Activated T-cell treated with anti-CD3 and anti-CD28 coated beads, Interleukin-2, amount 50 U/mL, for 24 hours (primary cell): Measurements from ENCODE around the gene RIC1.
"Not testable (repeated sequence)": the region's sequence is repeated elsewhere in the genome, so short reads cannot be mapped to it uniquely, and the experiment has no call there.

ENCODE experiments used
- DNase-seq: peaks from one replicate; pipeline ENCODE4 v3.0.0-alpha.2; 2020
- H3K27ac Mint-ChIP-seq: 2 replicates; pipeline ENCODE4 v1.8.0; 2020; ENCODE audit warnings: mild to moderate bottlenecking, mixed read lengths
- H3K27me3 Mint-ChIP-seq: 2 replicates; pipeline ENCODE4 v1.8.0; 2020; ENCODE audit warnings: mixed read lengths
- H3K36me3 Mint-ChIP-seq: 2 replicates; pipeline ENCODE4 v1.8.0; 2020; ENCODE audit warnings: low read depth, mixed read lengths
- H3K4me1 Mint-ChIP-seq: 2 replicates; pipeline ENCODE4 v1.8.0; 2020; ENCODE audit warnings: low read depth, mixed read lengths
- H3K4me3 Mint-ChIP-seq: 2 replicates; pipeline ENCODE4 v1.8.0; 2020; ENCODE audit warnings: mild to moderate bottlenecking, moderate library complexity, mixed read lengths
- H3K9me3 Mint-ChIP-seq: 2 replicates; pipeline ENCODE4 v1.8.0; 2020; ENCODE audit warnings: mixed read lengths

The RIC1 gene

GRCh38 chr9:5667391-5667790, 38.5 kb downstream of the RIC1 start:
- Mint-ChIP-seq H3K9me3 (peaks cover 13% of the 10 kb centered on the region), H3K27me3 (no peaks in the 10 kb centered on the region), H3K36me3 (peaks cover 41% of the 10 kb centered on the region), H3K4me1 (peaks cover 64% of the 10 kb centered on the region), H3K27ac (no peak overlapping the region), H3K4me3 (no peak overlapping the region)
- no peak for DNase-seq

GRCh38 chr9:5670079-5670478, 41.2 kb downstream of the RIC1 start:
- H3K4me3 Mint-ChIP-seq = no peak overlapping the region
- H3K27ac Mint-ChIP-seq = no peak overlapping the region
- H3K36me3 Mint-ChIP-seq = peaks cover 20% of the 10 kb centered on the region
- H3K9me3 Mint-ChIP-seq = no peaks in the 10 kb centered on the region
- no peaks in the 10 kb centered on the region for H3K27me3 Mint-ChIP-seq
- peaks cover 56% of the 10 kb centered on the region for H3K4me1 Mint-ChIP-seq
- DNase-seq = no peak

- Mint-ChIP-seq H3K27ac (no peak overlapping the region), H3K9me3 (peaks cover 4% of the 10 kb centered on the region), H3K36me3 (peaks cover 13% of the 10 kb centered on the region), H3K4me3 (no peak overlapping the region), H3K27me3 (no peaks in the 10 kb centered on the region), H3K4me1 (peaks cover 45% of the 10 kb centered on the region)
- no peak for DNase-seq
Observed at GRCh38 chr9:5671711-5672353, 42.9 kb downstream of the RIC1 start.

GRCh38 chr9:5675046-5675445, 46.1 kb downstream of the RIC1 start:
- not testable (repeated sequence) for H3K27me3 Mint-ChIP-seq, DNase-seq, H3K27ac Mint-ChIP-seq

GRCh38 chr9:5683591-5683990, 54.7 kb downstream of the RIC1 start:
- Mint-ChIP-seq H3K9me3 (peaks cover 25% of the 10 kb centered on the region), H3K4me1 (peaks cover 13% of the 10 kb centered on the region), H3K36me3 (peaks cover 40% of the 10 kb centered on the region)
- not testable (repeated sequence) for H3K4me3 Mint-ChIP-seq, DNase-seq, H3K27me3 Mint-ChIP-seq, H3K27ac Mint-ChIP-seq

More at GRCh38 chr9:5675046-5675445, 46.1 kb downstream of the RIC1 start:
- H3K36me3 Mint-ChIP-seq = peaks cover 11% of the 10 kb centered on the region
- H3K4me1 Mint-ChIP-seq = peaks cover 25% of the 10 kb centered on the region
- not testable (repeated sequence) for H3K4me3 Mint-ChIP-seq, H3K9me3 Mint-ChIP-seq

- no peak for DNase-seq
- peaks cover 25% of the 10 kb centered on the region for H3K9me3 Mint-ChIP-seq
- peaks cover 40% of the 10 kb centered on the region for H3K36me3 Mint-ChIP-seq
- no peak overlapping the region for H3K27ac Mint-ChIP-seq
- no peak overlapping the region for H3K4me3 Mint-ChIP-seq
- peaks cover 13% of the 10 kb centered on the region for H3K4me1 Mint-ChIP-seq
- no peaks in the 10 kb centered on the region for H3K27me3 Mint-ChIP-seq
Observed at GRCh38 chr9:5684101-5684500, 55.2 kb downstream of the RIC1 start.

- DNase-seq = no peak
- Mint-ChIP-seq H3K27me3 (no peaks in the 10 kb centered on the region), H3K36me3 (peaks cover 23% of the 10 kb centered on the region), H3K4me3 (no peak overlapping the region), H3K9me3 (peaks cover 10% of the 10 kb centered on the region), H3K27ac (no peak overlapping the region), H3K4me1 (peaks cover 10% of the 10 kb centered on the region)
Observed at GRCh38 chr9:5688109-5688508, 59.2 kb downstream of the RIC1 start.

- Mint-ChIP-seq H3K27ac (no peak overlapping the region), H3K9me3 (no peaks in the 10 kb centered on the region), H3K36me3 (peaks cover 16% of the 10 kb centered on the region), H3K27me3 (no peaks in the 10 kb centered on the region), H3K4me1 (peaks cover 15% of the 10 kb centered on the region), H3K4me3 (no peak overlapping the region)
- no peak for DNase-seq
Observed at GRCh38 chr9:5690278-5690677, 61.4 kb downstream of the RIC1 start.

GRCh38 chr9:5695860-5696259, 67.0 kb downstream of the RIC1 start:
- Mint-ChIP-seq H3K4me3 (no peak overlapping the region), H3K27ac (no peak overlapping the region), H3K36me3 (peaks cover 34% of the 10 kb centered on the region), H3K27me3 (no peaks in the 10 kb centered on the region), H3K9me3 (no peaks in the 10 kb centered on the region), H3K4me1 (peaks cover 17% of the 10 kb centered on the region)
- DNase-seq = no peak

GRCh38 chr9:5696884-5697283, 68.0 kb downstream of the RIC1 start:
- H3K4me1 Mint-ChIP-seq = peaks cover 19% of the 10 kb centered on the region
- H3K36me3 Mint-ChIP-seq = peaks cover 41% of the 10 kb centered on the region
- H3K27ac Mint-ChIP-seq = no peak overlapping the region
- no peak for DNase-seq
- H3K9me3 Mint-ChIP-seq = no peaks in the 10 kb centered on the region
- no peaks in the 10 kb centered on the region for H3K27me3 Mint-ChIP-seq
- no peak overlapping the region for H3K4me3 Mint-ChIP-seq

- no peak overlapping the region for H3K27ac Mint-ChIP-seq
- no peak overlapping the region for H3K4me3 Mint-ChIP-seq
- DNase-seq = no peak
- peaks cover 50% of the 10 kb centered on the region for H3K36me3 Mint-ChIP-seq
- peaks cover 20% of the 10 kb centered on the region for H3K4me1 Mint-ChIP-seq
- peaks cover 2% of the 10 kb centered on the region for H3K9me3 Mint-ChIP-seq
- no peaks in the 10 kb centered on the region for H3K27me3 Mint-ChIP-seq
Observed at GRCh38 chr9:5698004-5698403, 69.1 kb downstream of the RIC1 start.

- Mint-ChIP-seq H3K36me3 (peaks cover 53% of the 10 kb centered on the region), H3K4me1 (peaks cover 16% of the 10 kb centered on the region), H3K27me3 (no peaks in the 10 kb centered on the region), H3K9me3 (peaks cover 2% of the 10 kb centered on the region), H3K27ac (no peak overlapping the region), H3K4me3 (no peak overlapping the region)
- DNase-seq = no peak
Observed at GRCh38 chr9:5698810-5699556, 70.1 kb downstream of the RIC1 start.

- peaks cover 20% of the 10 kb centered on the region for H3K9me3 Mint-ChIP-seq
- peaks cover 4% of the 10 kb centered on the region for H3K4me1 Mint-ChIP-seq
- no peaks in the 10 kb centered on the region for H3K27me3 Mint-ChIP-seq
- no peak for DNase-seq
- no peak overlapping the region for H3K4me3 Mint-ChIP-seq
- no peak overlapping the region for H3K27ac Mint-ChIP-seq
- H3K36me3 Mint-ChIP-seq = peaks cover 69% of the 10 kb centered on the region
Observed at GRCh38 chr9:5708414-5708813, 79.5 kb downstream of the RIC1 start.

- H3K27me3 Mint-ChIP-seq = no peaks in the 10 kb centered on the region
- no peak overlapping the region for H3K4me3 Mint-ChIP-seq
- H3K27ac Mint-ChIP-seq = no peak overlapping the region
- H3K4me1 Mint-ChIP-seq = peaks cover 13% of the 10 kb centered on the region
- peaks cover 90% of the 10 kb centered on the region for H3K36me3 Mint-ChIP-seq
- DNase-seq = no peak
- peaks cover 19% of the 10 kb centered on the region for H3K9me3 Mint-ChIP-seq
Observed at GRCh38 chr9:5712651-5713390, 83.9 kb downstream of the RIC1 start.
